Measurements from ENCODE around the gene COA6.
"Not testable (repeated sequence)": the region's sequence is repeated elsewhere in the genome, so short reads cannot be mapped to it uniquely, and the experiment has no call there.

The COA6 gene

DNA sequence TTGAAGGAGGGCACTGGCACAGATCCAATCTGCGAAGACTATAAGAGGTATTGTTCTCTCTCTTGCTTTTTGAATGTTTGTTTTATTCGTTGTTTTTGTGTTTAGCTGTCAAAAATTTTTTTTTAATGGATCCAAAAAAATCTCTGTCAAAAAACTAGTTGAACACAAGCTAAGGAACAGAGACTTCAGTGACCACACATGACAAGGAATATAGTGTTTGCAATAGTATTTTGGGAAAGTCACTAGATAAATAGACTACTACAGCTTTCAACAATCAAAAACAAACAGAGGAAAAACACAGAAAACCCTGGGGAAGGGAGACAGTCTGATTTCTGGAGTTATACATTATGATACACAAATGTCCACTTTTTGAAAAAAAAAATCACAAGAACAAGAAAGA, 36.9 kb upstream of the COA6 start:
- H3K9me3 ChIP-seq (ENCODE audit: low read depth, low read length) = peaks cover 12% of the 10 kb centered on the region
- DNase-seq (ENCODE audit: low read depth, low spot score) = no peak
- no peak overlapping the region for H3K4me3 ChIP-seq
- H3K36me3 ChIP-seq (ENCODE audit: insufficient read depth, low read length) = no peaks in the 10 kb centered on the region
- no peak for TF ChIP-seq POLR2AphosphoS5 (IDR thresholded peaks at IDR 0.05; ENCODE audit: borderline replicate concordance, low read depth, low read length)
- no peak for TF ChIP-seq EZH2 (IDR thresholded peaks at IDR 0.05)
- no peak for TF ChIP-seq FOXP2 (optimal IDR thresholded peaks at IDR 0.05; ENCODE audit: control extremely low read depth, extremely low read length, insufficient read depth)
- H3K9ac ChIP-seq (ENCODE audit: insufficient read length) = no peak overlapping the region
- H3K27ac ChIP-seq = no peak overlapping the region

DNA sequence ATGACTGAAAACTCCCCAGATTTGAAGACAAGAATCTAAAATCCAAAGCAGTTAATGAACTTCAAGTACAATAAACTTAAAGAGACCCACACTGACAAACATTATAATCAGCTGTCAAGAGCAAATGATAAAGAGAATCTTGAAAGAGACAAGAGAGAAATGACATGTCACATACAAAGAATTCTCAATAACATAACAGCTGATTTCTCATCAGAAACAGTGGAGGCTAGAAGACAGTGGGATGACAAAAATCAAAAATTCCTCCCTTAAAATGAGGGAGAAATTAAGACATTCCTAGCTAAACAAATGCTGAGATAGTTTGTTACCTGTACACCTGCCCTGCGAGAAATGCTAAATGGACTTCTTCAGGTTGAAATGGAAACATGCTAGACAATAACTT, 36.0 kb upstream of the COA6 start:
- Histone ChIP-seq H3K27ac (no peak overlapping the region), H3K9me3 (ENCODE audit: low read depth, low read length) (peaks cover 12% of the 10 kb centered on the region), H3K9ac (ENCODE audit: insufficient read length) (no peak overlapping the region), H3K4me3 (no peak overlapping the region), H3K36me3 (ENCODE audit: insufficient read depth, low read length) (no peaks in the 10 kb centered on the region)
- no peak for DNase-seq (ENCODE audit: low read depth, low spot score)
- TF ChIP-seq EZH2 (IDR thresholded peaks at IDR 0.05) (no peak), POLR2AphosphoS5 (IDR thresholded peaks at IDR 0.05; ENCODE audit: borderline replicate concordance, low read depth, low read length) (no peak), FOXP2 (optimal IDR thresholded peaks at IDR 0.05; ENCODE audit: control extremely low read depth, extremely low read length, insufficient read depth) (no peak)

DNA sequence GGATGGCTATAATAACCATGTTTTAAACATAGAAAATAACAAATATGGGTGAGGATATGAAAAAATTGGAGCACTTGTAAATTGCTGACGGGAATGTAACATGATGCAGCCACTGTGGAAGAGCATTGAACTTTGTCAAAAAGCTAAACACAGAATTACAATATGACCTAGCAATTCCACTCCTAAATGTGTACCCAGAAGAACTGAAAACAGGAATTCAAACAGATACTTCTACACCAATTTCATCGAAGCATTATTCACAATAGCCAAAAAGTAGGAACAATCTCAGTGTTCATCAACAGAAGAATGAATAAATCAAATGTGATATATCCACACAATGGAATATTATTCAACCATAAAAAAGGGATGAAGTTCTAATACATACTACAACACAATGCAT, 32.7 kb upstream of the COA6 start:
- Histone ChIP-seq H3K9me3 (ENCODE audit: low read depth, low read length) (peaks cover 12% of the 10 kb centered on the region), H3K9ac (ENCODE audit: insufficient read length) (no peak overlapping the region), H3K27ac (no peak overlapping the region), H3K4me3 (no peak overlapping the region), H3K36me3 (ENCODE audit: insufficient read depth, low read length) (no peaks in the 10 kb centered on the region)
- DNase-seq (ENCODE audit: low read depth, low spot score) = no peak
- TF ChIP-seq POLR2AphosphoS5 (IDR thresholded peaks at IDR 0.05; ENCODE audit: borderline replicate concordance, low read depth, low read length) (no peak), FOXP2 (optimal IDR thresholded peaks at IDR 0.05; ENCODE audit: control extremely low read depth, extremely low read length, insufficient read depth) (no peak), EZH2 (IDR thresholded peaks at IDR 0.05) (no peak)

DNA sequence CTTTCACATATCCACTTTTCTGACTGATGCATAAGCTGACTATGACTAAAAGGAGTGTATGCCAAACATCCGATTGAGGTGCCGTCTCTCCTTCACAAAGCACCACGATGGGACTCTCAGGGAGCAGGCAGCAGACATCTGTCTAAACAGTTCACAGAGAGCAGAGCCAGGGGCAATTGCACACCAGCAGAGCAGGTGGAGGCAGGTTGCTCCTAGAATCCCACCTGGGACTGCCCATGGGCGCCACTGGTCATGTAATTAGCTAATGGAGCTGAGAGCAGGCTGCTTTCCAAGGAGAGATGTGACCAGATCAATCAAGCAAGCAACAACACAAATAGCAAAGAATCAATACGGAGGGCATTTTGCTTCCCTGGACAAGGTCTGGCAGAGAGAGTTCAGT, 30.5 kb upstream of the COA6 start:
- no peak overlapping the region for H3K27ac ChIP-seq
- no peak overlapping the region for H3K9ac ChIP-seq (ENCODE audit: insufficient read length)
- no peak for TF ChIP-seq FOXP2 (optimal IDR thresholded peaks at IDR 0.05; ENCODE audit: control extremely low read depth, extremely low read length, insufficient read depth)
- TF ChIP-seq POLR2AphosphoS5 (IDR thresholded peaks at IDR 0.05; ENCODE audit: borderline replicate concordance, low read depth, low read length) = no peak
- TF ChIP-seq EZH2 (IDR thresholded peaks at IDR 0.05) = no peak
- peaks cover 12% of the 10 kb centered on the region; the same call in 1 of the 2 replicates for H3K9me3 ChIP-seq (ENCODE audit: low read depth, low read length)
- DNase-seq (ENCODE audit: low read depth, low spot score) = no peak
- no peak overlapping the region for H3K4me3 ChIP-seq
- H3K36me3 ChIP-seq (ENCODE audit: insufficient read depth, low read length) = no peaks in the 10 kb centered on the region

DNA sequence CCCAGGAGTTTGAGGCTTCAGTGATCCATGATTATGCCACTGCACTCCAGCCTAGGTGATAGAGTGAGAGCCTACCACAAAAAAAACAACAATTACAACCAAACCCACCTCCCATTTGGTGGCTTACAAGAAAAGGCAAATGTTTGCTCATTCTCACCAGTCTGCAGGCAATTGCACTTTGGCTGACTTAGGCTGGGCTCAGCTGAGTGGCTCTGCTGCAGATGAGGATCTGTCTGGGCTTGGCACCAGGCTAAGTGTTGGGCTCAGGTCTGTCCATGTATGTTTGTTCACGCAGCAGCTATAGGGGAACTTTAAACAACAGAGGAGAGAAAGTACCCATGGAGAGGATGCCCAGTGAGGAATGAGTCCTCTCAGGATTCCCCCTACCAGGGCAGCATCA, 28.0 kb upstream of the COA6 start:
- no peak overlapping the region for H3K9ac ChIP-seq (ENCODE audit: insufficient read length)
- H3K36me3 ChIP-seq (ENCODE audit: insufficient read depth, low read length) = no peaks in the 10 kb centered on the region
- H3K27ac ChIP-seq = no peak overlapping the region
- no peak overlapping the region for H3K4me3 ChIP-seq
- DNase-seq (ENCODE audit: low read depth, low spot score) = no peak
- TF ChIP-seq POLR2AphosphoS5 (IDR thresholded peaks at IDR 0.05; ENCODE audit: borderline replicate concordance, low read depth, low read length) (no peak), FOXP2 (optimal IDR thresholded peaks at IDR 0.05; ENCODE audit: control extremely low read depth, extremely low read length, insufficient read depth) (no peak), EZH2 (IDR thresholded peaks at IDR 0.05) (no peak)
- H3K9me3 ChIP-seq (ENCODE audit: low read depth, low read length) = peaks cover 3% of the 10 kb centered on the region; the same call in 1 of the 2 replicates

DNA sequence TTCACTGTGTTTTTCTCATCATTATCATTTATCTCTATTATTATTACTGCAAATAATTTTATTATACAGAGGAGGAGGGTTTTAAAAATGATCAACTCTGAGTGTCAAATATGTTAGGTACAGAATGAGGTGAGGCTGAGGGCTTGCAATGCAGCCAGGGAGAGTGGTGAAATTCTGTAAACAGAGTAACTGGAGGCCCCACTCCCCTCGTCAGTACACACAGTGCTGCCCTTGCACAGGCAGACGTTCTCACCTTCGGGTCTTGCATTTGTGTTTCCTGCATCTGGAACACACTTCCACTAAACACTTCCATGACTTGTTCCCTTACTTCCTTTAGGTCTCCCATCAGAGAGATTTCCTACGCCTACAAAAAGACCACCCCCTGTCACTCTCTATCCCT, 24.3 kb upstream of the COA6 start:
- TF ChIP-seq POLR2AphosphoS5 (IDR thresholded peaks at IDR 0.05; ENCODE audit: borderline replicate concordance, low read depth, low read length) (no peak), EZH2 (IDR thresholded peaks at IDR 0.05) (no peak), FOXP2 (optimal IDR thresholded peaks at IDR 0.05; ENCODE audit: control extremely low read depth, extremely low read length, insufficient read depth) (no peak)
- Histone ChIP-seq H3K27ac (no peak overlapping the region), H3K4me3 (no peak overlapping the region), H3K9ac (ENCODE audit: insufficient read length) (no peak overlapping the region), H3K9me3 (ENCODE audit: low read depth, low read length) (no peaks in the 10 kb centered on the region), H3K36me3 (ENCODE audit: insufficient read depth, low read length) (no peaks in the 10 kb centered on the region)
- no peak for DNase-seq (ENCODE audit: low read depth, low spot score)

DNA sequence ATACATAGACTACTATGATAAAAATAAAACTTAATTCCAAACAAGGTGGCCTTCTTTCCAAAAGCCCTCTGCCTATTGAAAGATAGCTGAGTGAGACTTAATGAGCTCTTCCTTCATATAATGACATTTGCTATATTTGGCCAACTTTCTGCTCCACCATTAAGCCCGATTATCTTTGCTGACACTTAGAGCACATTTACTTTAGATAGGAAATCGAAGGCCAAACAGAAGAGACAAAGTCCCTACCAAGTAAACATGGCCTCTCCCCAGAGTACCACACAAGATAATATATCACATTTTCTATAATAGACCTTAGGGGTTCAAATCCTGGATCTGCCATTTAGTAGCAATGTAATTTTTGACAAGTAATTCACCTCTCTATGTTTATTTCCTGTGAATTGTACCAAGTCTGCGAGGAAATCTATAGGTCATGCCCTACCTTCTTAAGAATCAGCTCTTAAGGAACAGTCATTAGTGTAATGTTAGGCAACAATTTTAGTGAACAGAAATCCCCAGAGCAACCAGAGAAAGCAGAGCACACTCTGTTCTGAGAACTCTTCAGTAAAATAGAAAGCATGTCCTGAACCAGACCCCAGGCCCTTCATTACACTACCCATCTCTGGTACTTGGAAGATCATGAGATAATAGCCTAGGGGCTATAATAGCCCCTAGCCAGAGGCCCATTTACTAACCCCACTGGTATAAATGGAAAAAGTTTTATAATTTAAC, 17.3 kb upstream of the COA6 start:
- TF ChIP-seq POLR2AphosphoS5 (IDR thresholded peaks at IDR 0.05; ENCODE audit: borderline replicate concordance, low read depth, low read length) (no peak), FOXP2 (optimal IDR thresholded peaks at IDR 0.05; ENCODE audit: control extremely low read depth, extremely low read length, insufficient read depth) (no peak), EZH2 (IDR thresholded peaks at IDR 0.05) (no peak)
- Histone ChIP-seq H3K9me3 (ENCODE audit: low read depth, low read length) (no peaks in the 10 kb centered on the region), H3K9ac (ENCODE audit: insufficient read length) (no peak overlapping the region), H3K36me3 (ENCODE audit: insufficient read depth, low read length) (no peaks in the 10 kb centered on the region), H3K27ac (no peak overlapping the region), H3K4me3 (no peak overlapping the region)
- no peak for DNase-seq (ENCODE audit: low read depth, low spot score)

DNA sequence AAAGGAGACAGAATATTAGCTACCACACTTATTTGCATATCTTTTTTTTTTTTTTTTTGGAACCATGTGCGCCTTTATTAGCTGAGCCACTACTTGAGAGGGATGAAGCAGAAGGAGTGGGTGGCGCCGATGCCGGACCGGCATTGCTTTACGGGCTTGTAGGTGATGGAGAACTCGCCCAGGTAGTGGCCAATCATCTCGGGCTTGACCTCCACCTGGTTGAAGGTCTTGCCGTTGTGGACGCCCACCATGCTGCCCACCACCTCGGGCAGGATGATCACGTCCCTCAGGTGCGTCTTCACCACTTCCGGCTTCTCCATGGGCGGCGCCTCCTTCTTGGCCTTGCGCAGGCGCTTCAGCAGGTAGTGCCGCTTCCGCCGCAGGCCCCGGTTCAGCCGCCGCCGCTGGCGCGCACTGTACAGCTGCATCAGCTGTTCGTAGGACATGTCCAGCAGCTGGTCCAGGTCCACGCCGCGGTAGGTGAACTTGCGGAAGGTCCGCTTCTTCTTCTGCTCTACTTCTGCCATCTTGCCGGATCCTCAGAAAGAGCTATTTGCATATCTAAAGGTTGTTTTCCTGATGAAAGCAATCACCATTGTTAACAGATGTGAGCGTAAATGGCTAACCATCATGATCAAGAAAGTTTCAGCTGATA, 16.5 kb upstream of the COA6 start:
- H3K4me3 ChIP-seq; H3K9ac ChIP-seq (ENCODE audit: insufficient read length); H3K27ac ChIP-seq; DNase-seq (ENCODE audit: low read depth, low spot score); H3K9me3 ChIP-seq (ENCODE audit: low read depth, low read length); H3K36me3 ChIP-seq (ENCODE audit: insufficient read depth, low read length): not testable (repeated sequence)

DNA sequence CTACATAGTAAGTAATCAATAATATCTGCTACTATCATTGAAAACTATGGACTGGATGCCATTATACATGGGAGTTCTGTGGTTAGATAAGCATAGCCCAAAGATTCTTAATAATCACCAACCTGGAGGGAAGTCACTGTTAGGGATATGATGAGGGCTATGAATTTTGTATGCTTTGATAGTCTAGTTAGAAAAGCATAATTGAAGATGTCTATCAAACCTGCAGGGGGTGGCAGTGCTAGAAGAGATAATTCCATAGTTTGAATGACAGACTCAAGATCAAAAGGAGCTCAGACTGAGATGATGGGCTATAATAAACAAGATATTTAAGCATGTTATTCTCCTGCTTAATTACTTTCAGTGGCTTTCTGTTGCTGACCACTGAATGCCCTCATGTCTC, 15.4 kb upstream of the COA6 start:
- Histone ChIP-seq H3K27ac (no peak overlapping the region), H3K9me3 (ENCODE audit: low read depth, low read length) (no peaks in the 10 kb centered on the region), H3K4me3 (no peak overlapping the region), H3K9ac (ENCODE audit: insufficient read length) (no peak overlapping the region), H3K36me3 (ENCODE audit: insufficient read depth, low read length) (no peaks in the 10 kb centered on the region)
- DNase-seq (ENCODE audit: low read depth, low spot score) = no peak
- no peak for TF ChIP-seq EZH2 (IDR thresholded peaks at IDR 0.05)
- no peak for TF ChIP-seq FOXP2 (optimal IDR thresholded peaks at IDR 0.05; ENCODE audit: control extremely low read depth, extremely low read length, insufficient read depth)
- TF ChIP-seq POLR2AphosphoS5 (IDR thresholded peaks at IDR 0.05; ENCODE audit: borderline replicate concordance, low read depth, low read length) = no peak
